Colonic mucosa (tissue), 4 donors: Measurements from ENCODE around the gene TNFSF15. TPM values are rescaled to one million over a fixed set of nuclear protein-coding genes. Genes with fewer than 3 reads are reported as not detected.
"Not testable (repeated sequence)": the region's sequence is repeated elsewhere in the genome, so short reads cannot be mapped to it uniquely, and the experiment has no call there.

Source experiments
- DNase-seq: peaks from one replicate; pipeline ENCODE4 v3.0.0-alpha.2; 2020
- H3K27ac ChIP-seq: fragments of 200-600 bp; one replicate; pipeline ENCODE4 v1.8.0; 2021
- H3K27me3 ChIP-seq: fragments of 200-600 bp; one replicate; pipeline ENCODE4 v1.8.0; 2021
- H3K36me3 ChIP-seq: fragments of 200-600 bp; one replicate; pipeline ENCODE4 v1.8.0; 2021
- H3K4me1 ChIP-seq: fragments of 200-600 bp; one replicate; pipeline ENCODE4 v1.8.0; 2021; ENCODE audit warnings: mild to moderate bottlenecking
- H3K4me3 ChIP-seq: fragments of 200-600 bp; one replicate; pipeline ENCODE4 v1.8.0; 2021
- H3K9ac ChIP-seq, 2 donors: one replicate each; pipeline ENCODE4 v1.7.0; 2013; ENCODE audit warnings: control low read depth in 2 of 2, low read depth in 2 of 2, low read length in 2 of 2
- H3K9me3 ChIP-seq: fragments of 200-600 bp; one replicate; pipeline ENCODE4 v1.8.0; 2021
- CTCF ChIP-seq: fragments of 200-600 bp; IDR thresholded peaks from one replicate; pipeline ENCODE4 v1.8.0; 2022; ENCODE audit warnings: antibody characterized with exemption, mild to moderate bottlenecking
- intact Hi-C: fragments of 100-400 bp; cut with DNase I; formaldehyde crosslinking; loops from one replicate; pipeline ENCODE4 v1.14.1; 2022
- total RNA-seq, 2 donors: library from RNA; stranded (reverse); fragmentation: NEBNext Ultra II Directional in 1 of 2; extraction: Animal tissue kit (Norgen Biotek cat#: 25700) in 1 of 2; gene quantifications; one replicate each; pipeline ENCODE4 v1.2.1, GENCODE V29; 2021
- donor health status: healthy.
- donor health status: DM: no; HTN: no; CAD: no.
- donor health status: DM: no; HTN: no; CAD: no.

TNFSF15 gene
- total RNA-seq, 2 donors from 2014 or later = 0.84 to 2.9 TPM

GRCh38 chr9:114746591-114747346, 59.1 kb downstream of the TNFSF15 start:
- Histone ChIP-seq H3K27ac (no peak overlapping the region), H3K4me1 (no peaks in the 10 kb centered on the region), H3K4me3 (no peak overlapping the region), H3K9ac (no peak overlapping the region), H3K36me3 (no peaks in the 10 kb centered on the region), H3K9me3 (no peaks in the 10 kb centered on the region), H3K27me3 (no peaks in the 10 kb centered on the region)
- no peak for DNase-seq
- TF ChIP-seq CTCF = no peak
- intact Hi-C loops = no loop called here

- intact Hi-C loops = no loop called here
- no peak for TF ChIP-seq CTCF
- no peaks in the 10 kb centered on the region for H3K4me1 ChIP-seq
Measured at GRCh38 chr9:114745879-114746550, 59.8 kb downstream of the TNFSF15 start.

GRCh38 chr9:114745108-114745848, 60.6 kb downstream of the TNFSF15 start:
- Histone ChIP-seq H3K9me3 (no peaks in the 10 kb centered on the region), H3K4me1 (no peaks in the 10 kb centered on the region), H3K27ac (no peak overlapping the region), H3K36me3 (no peaks in the 10 kb centered on the region), H3K9ac (no peak overlapping the region), H3K4me3 (no peak overlapping the region), H3K27me3 (no peaks in the 10 kb centered on the region)
- TF ChIP-seq CTCF = no peak
- no peak for DNase-seq
- intact Hi-C loops = no loop called here

More at GRCh38 chr9:114745879-114746550, 59.8 kb downstream of the TNFSF15 start:
- no peaks in the 10 kb centered on the region for H3K36me3 ChIP-seq
- H3K4me3 ChIP-seq = no peak overlapping the region
- no peak overlapping the region for H3K27ac ChIP-seq
- no peak overlapping the region for H3K9ac ChIP-seq
- no peak for DNase-seq
- H3K9me3 ChIP-seq = no peaks in the 10 kb centered on the region
- H3K27me3 ChIP-seq = no peaks in the 10 kb centered on the region

- intact Hi-C loops = no loop called here
- Histone ChIP-seq H3K4me1 (no peaks in the 10 kb centered on the region), H3K4me3 (no peak overlapping the region), H3K9me3 (no peaks in the 10 kb centered on the region), H3K9ac (no peak overlapping the region), H3K27ac (no peak overlapping the region), H3K36me3 (no peaks in the 10 kb centered on the region), H3K27me3 (no peaks in the 10 kb centered on the region)
- TF ChIP-seq CTCF = no peak
- DNase-seq = no peak
Measured at GRCh38 chr9:114743446-114743845, 62.4 kb downstream of the TNFSF15 start.

- no peak overlapping the region for H3K9ac ChIP-seq
- intact Hi-C loops = no loop called here
- DNase-seq = no peak
- no peaks in the 10 kb centered on the region for H3K9me3 ChIP-seq
- no peaks in the 10 kb centered on the region for H3K4me1 ChIP-seq
- no peaks in the 10 kb centered on the region for H3K36me3 ChIP-seq
- H3K27ac ChIP-seq = no peak overlapping the region
- no peak overlapping the region for H3K4me3 ChIP-seq
- TF ChIP-seq CTCF = no peak
- H3K27me3 ChIP-seq = no peaks in the 10 kb centered on the region
Measured at GRCh38 chr9:114742947-114743346, 62.9 kb downstream of the TNFSF15 start.

- intact Hi-C loops = not testable (repeated sequence)
Measured at GRCh38 chr9:114741521-114741920, 64.3 kb downstream of the TNFSF15 start.

More at GRCh38 chr9:114741521-114741920, 64.3 kb downstream of the TNFSF15 start:
- not testable (repeated sequence) for H3K4me1 ChIP-seq, DNase-seq, H3K27ac ChIP-seq, H3K4me3 ChIP-seq, H3K9me3 ChIP-seq, H3K36me3 ChIP-seq, H3K9ac ChIP-seq, H3K27me3 ChIP-seq
